HG02610 (cell line): ENCODE measurements around the gene CREBBP.

ENCODE experiments used
- ATAC-seq: cut with Tn5 transposase; IDR thresholded peaks from one replicate; pipeline ENCODE4 v1.9.1; 2021; ENCODE audit warnings: mild to moderate bottlenecking, moderate library complexity; ENCODE audit not compliant: unreplicated experiment

The CREBBP gene

DNA sequence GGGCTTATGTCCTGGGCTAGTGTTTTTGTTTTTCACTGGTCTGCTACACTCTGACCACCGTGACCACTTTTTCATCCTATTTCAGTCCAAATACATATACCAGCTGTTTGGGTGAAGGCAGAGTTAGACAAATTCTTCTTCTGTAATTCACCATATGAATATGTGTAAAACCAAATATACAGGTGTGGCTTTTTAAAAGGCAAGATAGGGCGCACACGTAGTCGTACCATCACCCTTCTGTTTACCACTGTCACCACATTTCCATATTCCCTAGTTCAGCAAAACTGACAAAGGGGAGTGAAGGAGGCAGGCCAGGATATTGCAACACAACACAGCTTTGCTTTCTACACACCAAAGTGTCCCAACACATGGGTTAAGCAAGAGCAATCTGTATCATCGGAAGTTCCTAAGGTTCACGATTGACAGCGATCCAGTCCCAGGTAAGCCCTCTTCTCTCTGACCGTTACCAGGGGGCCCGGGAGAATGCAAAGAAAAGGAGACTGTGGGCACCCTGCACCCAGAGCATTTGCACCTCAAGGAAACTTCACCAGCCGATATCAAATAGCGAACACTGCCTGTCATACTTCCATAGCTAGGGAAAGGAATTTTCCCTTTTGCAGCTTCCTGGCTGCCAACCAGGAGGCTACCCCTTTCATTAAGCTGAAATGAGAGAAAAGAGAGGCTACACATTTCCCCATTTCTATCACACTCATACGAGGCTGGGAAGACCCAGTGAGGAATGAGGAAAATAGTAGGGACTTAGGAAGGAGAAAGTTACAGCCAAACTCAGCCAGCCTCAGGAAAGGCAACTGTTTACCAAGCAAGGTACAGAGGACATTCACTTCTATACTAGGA, 23.1 kb downstream of the CREBBP start:
- ATAC-seq, result no peak

DNA sequence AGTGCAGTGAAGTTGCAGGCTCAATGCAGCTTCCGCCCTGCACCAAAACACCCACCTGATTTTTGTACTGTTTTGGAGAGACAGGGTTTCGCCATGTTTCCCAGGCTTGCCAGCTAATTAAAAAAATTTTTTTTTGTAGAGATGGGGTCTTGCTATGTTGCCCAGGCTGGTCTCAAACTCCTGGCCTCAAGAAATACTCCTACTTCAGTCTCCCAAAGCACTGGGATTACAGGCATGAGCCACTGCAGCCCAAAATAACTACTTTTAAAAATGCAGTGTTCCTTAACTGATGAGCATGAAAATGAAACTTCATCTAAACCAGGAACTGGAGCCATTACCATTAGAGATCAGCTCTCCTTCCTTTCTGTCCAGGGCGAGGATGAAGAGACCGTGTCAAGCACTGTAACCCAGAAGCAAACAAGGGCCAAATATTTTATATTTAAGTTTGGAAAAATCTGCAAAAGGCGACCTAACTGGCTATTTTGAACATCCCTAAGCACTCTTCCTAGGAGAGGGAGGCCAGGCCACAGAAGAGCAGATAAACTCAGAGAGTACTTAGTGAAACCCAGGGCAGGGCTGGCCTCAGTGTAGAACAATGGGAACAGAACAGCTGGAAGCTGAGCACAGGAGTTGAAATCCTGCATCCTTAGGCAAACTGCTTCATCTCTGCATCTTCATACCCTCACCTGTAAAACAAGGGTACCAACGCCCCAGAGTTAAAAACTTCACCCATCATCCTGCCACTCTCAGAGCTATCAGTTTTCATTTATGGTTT, 24.0 kb downstream of the CREBBP start:
- no peak for ATAC-seq

DNA sequence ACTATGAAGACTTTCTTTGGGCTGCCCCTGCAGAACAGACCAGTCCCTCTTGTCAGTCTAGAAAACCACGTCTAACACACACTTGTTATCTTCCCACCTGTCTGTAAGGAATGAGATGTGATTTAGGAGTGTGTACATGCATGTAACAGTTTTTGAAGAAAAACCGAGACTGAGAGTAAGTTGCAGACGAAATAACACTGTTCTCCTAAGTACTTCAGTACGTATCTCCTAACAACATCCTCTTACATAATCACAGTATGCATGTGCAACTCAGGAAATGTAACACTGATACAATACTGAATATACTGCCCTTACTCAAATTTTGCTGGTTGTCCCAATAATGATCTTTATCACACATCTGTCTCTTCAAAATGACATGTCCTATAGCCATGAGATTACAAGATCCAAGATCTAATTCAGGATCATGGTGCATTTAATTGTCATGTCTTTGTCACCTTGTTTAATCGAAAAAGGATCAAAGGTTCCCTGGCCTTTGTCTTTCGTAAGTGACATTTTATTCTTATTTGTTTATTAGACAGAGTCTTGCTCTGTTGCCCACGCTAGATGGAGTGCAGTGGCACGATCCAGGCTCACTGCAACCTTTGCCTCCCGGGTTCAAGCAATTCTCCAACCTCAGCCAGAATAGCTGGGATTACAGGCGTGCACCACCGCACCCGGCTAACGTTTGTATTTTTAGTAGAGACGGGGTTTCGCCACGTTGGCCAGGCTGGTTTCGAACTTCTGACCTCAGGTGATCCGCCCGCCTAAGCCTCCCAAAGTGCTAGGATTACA, 25.6 kb downstream of the CREBBP start:
- ATAC-seq, result no peak

DNA sequence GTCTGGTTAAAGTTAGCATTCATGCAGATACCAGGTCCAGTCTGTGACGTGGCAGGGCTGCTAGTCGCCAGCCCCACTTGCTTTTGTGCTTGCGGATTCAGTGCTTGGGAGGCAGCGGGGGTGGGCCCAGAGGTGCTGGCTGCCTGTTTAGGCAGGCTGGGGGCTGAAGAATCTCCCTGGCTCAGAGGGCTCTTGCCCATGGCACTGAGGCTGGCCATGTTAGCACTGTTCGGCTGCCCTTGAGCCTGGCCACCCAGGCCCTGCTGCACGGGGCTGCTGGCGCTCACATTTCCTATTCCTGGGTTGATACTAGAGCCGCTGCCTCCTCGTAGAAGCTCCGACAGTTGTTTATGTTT, 30.0 kb downstream of the CREBBP start:
- no peak for ATAC-seq

DNA sequence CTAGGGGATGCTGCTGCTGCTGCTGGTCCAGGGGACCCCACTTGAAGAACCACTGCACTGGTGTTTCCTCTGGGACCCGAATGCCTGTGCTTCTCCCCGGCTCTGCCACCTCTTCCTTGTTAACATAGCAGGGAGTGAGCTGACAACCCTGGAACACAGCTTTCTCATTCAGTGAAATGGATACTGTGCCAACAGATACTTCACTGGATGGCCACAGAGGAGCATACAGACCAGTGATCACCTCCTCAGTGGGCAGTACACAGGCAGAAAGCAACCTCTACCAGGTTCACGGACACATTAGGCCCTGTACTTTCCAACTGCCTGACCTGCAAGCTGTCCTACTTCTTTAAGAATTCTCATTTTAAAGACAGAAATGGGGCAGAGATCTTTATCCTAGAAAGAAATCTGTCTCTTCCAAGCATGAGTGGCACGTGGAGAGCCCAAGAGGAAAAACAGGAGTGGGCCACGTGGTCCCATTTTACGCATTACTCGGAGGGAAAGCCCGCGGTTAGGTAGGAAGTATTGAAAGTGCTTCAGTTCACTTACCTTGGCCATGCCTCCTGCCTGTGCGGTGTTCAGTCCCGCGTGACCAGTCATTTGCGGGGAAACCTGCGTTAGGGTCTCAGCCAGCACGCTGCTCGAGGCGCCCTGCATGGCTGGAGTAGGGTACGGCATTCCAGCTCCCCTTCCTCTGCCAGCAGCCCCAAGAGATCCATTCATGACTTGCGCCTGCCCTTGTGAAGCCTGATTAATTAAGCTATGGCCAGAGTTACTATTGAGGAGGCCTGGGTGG, 30.6 kb downstream of the CREBBP start:
- ATAC-seq, result no peak

DNA sequence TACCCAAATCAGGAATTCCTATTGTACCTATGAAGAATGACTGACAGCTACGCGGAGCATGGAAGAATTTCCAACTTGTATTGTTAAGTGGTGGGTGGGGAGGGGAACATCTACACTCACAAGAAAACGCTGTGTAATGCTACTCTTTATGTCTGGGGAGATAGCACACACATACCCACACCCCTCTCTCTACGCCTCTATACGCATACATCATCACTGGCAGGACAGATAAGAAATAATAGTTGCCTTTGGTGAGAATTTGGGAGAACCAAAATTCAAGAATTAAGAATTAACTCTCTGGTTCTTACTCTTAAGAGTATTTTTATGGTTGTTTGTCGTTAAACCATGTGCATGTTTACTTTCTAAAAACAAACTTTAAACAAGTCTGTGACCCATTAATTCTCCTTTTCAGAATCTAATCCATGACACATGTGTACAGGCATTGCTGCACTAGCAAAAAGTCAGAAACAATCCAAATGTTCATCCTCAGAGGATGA, 33.9 kb downstream of the CREBBP start:
- no peak for ATAC-seq

DNA sequence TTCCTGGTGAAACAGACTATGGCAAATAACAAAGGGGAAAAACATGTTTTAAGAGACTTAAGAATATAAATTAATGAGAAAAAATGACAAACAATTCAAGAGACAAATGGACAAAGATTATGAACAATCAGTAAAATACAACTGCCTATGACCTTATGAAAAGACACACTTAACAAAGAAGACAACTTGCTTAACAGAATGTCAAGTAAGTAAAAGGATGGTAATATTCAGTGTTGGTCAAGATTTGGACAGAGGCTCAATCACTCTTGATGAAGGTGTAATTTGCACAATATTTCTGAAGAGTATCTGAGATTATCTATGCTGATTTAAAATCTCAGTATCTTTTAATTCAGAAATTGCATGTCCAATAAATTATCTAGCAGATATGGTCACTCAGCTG, 34.4 kb downstream of the CREBBP start:
- ATAC-seq, result no peak

DNA sequence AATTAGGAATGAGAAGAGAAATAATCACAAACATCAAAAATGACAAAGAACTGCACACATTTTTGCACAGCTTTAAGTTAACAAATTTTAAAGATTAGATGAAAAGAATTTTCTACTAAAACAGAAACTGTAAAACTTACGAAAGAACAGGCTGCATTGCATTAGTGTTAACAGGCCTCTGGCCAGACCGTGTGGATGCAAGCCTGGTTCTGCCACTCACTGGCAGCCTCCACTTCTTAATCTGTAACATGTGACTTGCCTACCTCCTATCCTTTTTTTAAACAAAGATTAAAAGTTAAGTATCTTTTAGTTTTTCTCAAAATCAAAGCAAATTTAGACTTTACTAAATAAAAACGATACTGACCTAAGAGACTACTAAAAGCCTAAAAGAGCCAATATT, 37.5 kb downstream of the CREBBP start:
- no peak for ATAC-seq

DNA sequence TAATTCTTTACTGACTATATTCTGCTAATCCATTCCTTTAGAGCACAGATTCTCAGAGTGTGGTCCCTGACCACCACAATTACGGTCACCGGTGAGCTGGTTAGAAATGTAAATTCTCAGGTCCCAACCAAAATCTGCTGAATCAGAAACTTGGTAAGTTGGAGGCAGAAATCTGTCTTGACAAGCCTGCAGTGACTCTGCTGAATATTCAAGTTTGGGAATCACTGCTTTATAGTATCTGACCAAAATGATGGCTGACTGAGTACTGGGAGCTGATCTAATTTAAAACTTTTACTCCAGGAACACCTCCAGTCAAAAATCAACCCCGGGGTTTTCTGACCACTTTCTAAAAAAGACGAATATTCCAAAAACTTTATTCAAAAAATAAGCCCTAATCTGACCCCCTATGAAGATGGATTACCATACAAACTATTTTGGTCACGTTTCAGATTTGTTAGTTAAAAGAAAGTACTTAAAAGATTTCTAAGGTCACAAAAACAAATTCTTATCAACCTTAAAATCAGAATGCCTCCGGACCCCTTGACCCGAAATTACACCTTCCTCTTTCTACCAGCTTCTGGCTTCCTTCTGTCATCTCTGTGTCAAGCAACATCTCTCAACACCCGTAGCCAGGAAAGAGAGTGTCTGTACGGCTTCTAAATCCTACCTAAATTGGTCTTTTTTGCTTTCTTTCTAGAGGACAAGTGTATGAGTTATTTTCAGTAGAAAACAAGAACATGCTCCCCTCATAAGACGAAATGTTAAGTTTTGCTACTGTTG, 38.6 kb downstream of the CREBBP start:
- ATAC-seq, result no peak

DNA sequence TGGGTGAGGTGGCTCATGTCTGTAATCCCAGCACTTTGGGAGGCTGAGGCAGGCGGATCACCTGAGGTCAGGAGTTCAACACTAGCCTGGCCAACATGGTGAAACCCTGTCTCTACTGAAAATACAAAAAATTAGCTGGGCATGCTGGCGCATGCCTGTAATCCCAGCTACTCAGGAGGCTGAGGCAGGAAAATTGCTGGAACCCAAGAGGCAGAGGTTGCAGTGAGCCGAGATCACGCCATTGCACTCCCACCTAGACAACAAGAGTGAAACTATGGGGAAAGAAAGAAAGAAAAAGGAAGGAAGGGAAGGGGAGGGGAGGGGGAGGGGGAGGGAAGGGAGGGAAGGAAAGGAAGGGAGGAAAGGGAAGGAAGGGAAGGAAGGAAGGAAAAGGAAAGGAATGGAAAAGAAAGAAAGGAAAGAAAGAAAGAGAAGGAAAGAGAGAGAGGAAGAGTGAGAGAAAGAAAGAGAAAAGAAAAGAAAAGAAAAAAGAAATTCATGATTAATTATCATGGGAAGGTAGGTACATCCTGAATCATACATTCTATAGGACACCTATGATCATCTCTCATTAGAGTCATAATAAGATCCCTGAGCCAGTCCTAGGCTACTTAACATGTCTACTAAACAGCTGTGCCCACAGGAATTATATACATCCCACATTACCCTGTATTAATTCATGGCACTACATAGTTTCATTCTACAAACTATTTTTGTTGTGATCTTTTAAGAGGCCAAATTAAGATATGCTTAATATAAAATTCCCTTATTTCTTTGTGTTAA, 40.9 kb downstream of the CREBBP start:
- ATAC-seq, result no peak

DNA sequence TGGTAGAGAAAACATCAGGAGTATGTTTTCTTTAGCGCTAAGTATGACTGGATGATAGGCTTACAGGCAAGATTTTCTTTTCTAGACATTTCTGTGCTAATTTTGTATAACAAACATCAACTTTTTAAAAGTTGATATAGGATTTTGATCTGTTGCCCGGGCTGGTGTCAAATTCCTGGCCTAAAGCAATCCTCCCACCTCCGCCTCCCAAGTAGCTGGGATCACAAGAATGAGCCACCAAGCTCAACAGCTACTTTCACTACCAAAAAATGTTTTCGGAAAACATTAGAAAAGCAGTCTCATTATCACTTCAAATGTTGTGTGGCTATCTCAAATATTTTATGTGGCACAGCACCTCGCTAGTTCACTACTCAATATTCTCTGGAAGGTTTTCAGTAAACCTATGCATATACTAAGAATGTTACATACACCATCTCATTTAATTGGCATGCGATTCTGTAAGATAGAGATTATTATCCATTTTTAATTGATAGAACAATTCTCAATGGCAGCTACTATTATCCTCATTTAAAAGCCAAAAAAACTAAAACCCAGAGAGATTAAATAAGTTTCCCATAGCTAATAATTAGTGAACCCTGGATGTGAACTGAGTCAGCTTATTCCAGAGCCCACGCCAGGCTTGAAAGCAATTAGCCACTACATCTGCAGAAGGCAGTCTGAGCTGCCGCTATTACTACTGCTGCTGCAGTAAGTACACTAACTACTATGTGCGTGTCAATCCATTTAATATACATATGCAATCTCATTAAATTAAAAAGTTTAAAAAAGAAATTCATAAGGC, 41.7 kb downstream of the CREBBP start:
- ATAC-seq, result no peak

DNA sequence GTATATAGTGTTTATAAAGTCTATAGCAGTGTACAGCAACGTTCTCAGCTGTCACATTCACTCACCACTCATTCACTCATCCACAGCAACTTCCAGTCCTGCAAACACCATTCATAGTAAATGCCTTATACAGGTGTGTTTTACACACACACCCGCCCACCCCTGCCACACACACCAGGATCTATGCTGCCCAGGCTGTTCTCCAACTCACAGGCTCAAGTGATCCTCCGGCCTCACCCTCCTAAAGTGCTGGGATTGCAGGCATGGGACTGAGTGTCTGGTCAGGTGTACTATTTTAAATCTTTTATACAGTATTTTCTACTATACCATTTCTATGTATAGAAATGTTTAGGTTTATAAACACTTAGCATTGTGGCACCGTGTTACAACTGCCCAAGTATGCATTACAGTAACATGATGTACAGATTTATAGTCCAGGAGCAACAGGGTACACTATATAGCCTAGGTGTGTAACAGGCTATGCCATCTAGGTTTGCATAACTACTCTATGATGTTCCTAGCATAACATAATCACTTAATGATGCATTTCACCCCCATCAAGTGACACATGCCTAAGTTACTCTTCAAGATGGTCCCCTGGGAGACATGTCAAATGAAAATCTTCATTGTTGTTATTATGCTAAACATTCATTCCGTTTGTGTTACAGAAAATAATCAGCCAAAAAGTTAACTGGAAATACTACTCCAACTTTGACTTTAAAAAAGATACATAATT, 42.5 kb downstream of the CREBBP start:
- ATAC-seq, result no peak

DNA sequence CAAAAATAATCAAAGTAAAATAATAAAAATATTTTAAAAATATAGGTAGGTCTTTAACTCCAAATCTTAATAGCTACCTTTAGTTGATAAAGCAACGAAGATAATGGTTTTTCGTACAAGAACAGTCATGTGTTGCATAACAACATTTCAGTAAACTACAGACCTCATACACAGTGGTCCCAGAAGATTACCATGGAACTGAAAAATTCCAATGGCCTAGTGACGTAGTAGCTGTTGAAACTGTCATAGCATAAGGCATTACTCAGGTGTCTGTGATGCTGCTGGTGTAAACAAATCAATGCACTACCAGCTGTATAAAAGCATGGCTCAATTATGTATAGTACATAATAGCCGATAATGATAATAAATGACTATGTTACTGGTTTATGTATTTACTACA, 43.9 kb downstream of the CREBBP start:
- no peak for ATAC-seq

DNA sequence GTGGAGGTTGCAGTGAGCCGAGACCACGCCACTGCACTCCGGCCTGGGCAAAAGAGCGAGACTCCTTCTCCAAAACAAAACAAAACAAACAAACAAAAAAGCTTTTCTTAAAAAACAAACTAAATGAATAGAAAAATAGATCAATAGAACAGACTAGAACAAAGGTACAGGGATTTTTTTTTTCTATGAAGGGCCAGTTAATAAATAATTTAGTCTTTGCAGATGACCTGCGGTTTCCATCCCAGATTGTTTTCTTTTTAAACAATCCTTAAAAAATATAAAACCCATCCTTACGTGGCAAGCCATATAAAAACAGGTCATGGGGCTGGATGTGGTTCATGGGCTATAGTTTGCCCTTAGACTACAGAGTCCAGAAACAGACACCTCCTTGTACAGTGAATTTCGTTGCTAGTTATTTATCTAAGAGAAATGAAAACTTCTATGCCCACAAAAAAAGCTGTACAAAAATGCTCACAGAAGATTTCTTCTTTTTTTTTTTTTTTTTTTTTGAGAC, 45.4 kb downstream of the CREBBP start:
- no peak for ATAC-seq

DNA sequence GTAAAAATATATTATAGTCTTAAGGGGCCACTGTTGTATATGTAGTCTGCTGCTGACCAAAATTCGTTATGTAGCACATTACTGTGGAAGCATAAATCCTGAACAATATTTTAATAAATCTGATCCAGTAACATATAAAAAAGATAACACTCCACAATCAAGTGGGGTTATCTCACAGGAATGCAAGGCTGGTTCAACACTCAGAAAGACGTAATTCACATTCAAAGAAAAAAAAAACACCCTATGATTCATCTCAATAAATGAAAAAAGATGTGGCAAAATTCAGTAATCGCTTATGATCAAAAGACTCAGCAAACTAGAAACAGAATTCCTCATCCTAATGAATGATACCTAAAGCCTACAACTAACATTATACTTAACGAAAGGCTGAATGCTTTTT, 47.8 kb downstream of the CREBBP start:
- no peak for ATAC-seq

DNA sequence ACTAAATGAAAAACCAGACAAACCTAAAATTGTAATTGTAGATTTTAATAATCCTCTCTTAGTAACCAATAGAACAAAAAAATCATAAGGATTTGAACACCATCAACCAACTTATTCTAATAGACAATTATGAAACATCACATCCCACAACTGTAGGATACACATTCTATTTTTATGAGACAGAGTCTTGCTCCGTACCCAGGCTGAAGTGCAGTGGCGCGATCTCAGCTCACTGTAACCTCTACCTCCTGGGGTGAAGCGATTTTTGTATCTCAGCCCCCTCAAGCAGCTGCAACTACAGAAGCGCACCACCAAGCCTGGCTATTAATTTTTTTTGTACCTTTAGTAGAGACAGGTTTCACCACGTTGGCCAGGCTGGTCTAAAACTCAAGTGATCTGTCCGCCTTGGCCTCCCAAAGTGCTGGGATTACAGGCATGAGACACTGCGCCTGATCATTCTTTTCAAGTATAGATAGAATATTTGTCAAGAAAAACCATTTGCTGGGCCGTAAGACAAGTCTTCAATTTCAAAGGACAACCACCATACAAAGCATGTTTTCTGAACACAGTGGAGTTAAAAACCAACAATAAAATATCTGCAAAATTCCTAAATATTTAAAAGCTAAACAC, 49.8 kb downstream of the CREBBP start:
- ATAC-seq, result no peak
